ENCODE results near the gene CHRND.

The CHRND gene

GRCh38 chr2:232574674-232575403 lies 48.9 kb downstream of the CHRND start:
- TF ChIP-seq, protein P1, sequence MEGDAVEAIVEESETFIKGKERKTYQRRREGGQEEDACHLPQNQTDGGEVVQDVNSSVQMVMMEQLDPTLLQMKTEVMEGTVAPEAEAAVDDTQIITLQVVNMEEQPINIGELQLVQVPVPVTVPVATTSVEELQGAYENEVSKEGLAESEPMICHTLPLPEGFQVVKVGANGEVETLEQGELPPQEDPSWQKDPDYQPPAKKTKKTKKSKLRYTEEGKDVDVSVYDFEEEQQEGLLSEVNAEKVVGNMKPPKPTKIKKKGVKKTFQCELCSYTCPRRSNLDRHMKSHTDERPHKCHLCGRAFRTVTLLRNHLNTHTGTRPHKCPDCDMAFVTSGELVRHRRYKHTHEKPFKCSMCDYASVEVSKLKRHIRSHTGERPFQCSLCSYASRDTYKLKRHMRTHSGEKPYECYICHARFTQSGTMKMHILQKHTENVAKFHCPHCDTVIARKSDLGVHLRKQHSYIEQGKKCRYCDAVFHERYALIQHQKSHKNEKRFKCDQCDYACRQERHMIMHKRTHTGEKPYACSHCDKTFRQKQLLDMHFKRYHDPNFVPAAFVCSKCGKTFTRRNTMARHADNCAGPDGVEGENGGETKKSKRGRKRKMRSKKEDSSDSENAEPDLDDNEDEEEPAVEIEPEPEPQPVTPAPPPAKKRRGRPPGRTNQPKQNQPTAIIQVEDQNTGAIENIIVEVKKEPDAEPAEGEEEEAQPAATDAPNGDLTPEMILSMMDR (IDR thresholded peaks at IDR 0.05; ENCODE audit: low read depth, low read length, missing control alignments), result no peak
- H3K4me3 ChIP-seq (ENCODE audit: low read depth, low read length), result no peak overlapping the region
- no peak for DNase-seq (ENCODE audit: low read depth)

DNA sequence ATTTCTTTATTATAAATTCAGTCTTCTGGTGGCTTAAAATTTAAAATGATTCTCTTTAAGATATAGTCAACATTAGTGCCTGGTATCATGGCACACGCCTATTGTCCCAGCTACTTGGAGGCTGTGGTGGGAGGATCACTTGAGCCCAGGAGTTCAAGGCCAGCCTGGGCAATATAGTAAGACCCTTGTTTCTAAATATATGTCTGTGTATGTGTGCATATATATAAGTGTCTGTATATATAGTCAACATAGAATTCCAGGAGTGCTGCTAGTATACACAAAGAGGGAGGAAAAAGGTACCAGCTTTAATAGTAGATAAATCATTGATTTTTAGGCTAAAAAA lies 49.4 kb downstream of the CHRND start:
- TF ChIP-seq, protein P1 (IDR thresholded peaks at IDR 0.05; ENCODE audit: low read depth, low read length, missing control alignments), result no peak
- no peak for DNase-seq (ENCODE audit: low read depth)
- H3K4me3 ChIP-seq (ENCODE audit: low read depth, low read length), result no peak overlapping the region

DNA sequence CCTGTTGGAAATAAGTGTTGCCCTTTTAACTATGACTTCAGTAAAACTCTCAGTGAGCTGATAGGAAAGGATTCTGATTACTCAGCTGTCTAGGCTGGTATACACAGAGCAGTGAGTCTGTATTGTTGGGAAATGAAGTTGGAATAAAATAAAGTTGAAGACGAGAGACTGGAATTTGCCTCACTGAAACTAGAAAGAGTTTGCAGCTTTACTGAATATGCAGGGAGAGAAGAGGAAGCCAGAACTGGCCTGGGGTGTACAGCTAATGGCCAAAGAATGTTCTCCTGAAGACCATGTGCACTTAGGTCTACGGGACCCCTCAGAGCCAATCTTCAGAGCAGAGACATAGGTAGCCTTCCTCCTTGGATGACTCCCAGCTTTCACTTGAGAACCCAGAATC lies 51.0 kb downstream of the CHRND start:
- no peak overlapping the region for H3K4me3 ChIP-seq (ENCODE audit: low read depth, low read length)
- TF ChIP-seq, protein P1 (IDR thresholded peaks at IDR 0.05; ENCODE audit: low read depth, low read length, missing control alignments), result no peak

DNA sequence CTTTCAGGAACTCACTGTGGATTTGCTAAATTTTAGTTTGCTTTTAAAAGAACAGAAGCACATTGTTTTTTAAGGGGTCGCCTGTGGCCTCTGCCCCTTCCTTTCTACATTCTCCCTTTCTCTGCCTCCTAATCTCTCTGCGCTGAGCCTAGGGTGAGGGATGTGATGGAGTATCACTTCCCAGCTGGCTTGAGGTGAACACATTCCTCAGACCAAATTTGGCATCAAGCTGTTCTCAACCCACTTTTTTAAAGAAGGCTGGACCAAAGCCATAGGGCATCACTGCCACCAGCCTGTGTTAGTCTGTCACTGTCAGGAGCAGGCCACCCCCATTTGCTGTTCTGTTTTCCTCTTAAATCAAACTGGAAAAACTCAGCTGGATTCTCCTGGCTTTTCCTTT lies 51.9 kb downstream of the CHRND start:
- TF ChIP-seq, protein P1 (IDR thresholded peaks at IDR 0.05; ENCODE audit: low read depth, low read length, missing control alignments), result no peak
- H3K4me3 ChIP-seq (ENCODE audit: low read depth, low read length), result no peak overlapping the region
- no peak for DNase-seq (ENCODE audit: low read depth)

More for the DNA sequence above, 51.0 kb downstream of the CHRND start:
- no peak for DNase-seq (ENCODE audit: low read depth)

DNA sequence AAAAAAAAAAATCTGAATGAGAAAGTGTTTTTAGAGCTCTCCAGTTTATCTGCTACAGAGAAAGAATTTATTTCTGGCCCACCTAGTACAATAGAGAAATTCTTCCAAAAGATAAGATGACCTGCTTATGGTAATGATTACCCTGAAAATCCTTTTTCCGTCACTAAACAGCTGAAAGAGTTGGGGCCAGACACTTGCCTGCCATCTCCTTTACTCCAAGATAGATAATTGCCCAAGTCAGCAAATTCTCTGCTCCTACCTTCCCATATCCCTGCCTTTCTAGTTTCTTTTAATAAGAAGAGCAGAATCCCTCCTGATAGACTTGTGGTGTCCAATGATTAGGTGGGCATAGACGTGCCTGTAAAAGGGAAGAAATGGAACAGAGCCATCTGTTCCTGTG lies 52.7 kb downstream of the CHRND start:
- no peak overlapping the region for H3K4me3 ChIP-seq (ENCODE audit: low read depth, low read length)
- TF ChIP-seq, protein P1 (IDR thresholded peaks at IDR 0.05; ENCODE audit: low read depth, low read length, missing control alignments), result no peak
- DNase-seq (ENCODE audit: low read depth), result no peak

- DNase-seq (ENCODE audit: low read depth), result no peak
- H3K4me3 ChIP-seq (ENCODE audit: low read depth, low read length), result no peak overlapping the region
- TF ChIP-seq, protein P1 (IDR thresholded peaks at IDR 0.05; ENCODE audit: low read depth, low read length, missing control alignments), result no peak
Measured at GRCh38 chr2:232580648-232580981, 54.7 kb downstream of the CHRND start.

DNA sequence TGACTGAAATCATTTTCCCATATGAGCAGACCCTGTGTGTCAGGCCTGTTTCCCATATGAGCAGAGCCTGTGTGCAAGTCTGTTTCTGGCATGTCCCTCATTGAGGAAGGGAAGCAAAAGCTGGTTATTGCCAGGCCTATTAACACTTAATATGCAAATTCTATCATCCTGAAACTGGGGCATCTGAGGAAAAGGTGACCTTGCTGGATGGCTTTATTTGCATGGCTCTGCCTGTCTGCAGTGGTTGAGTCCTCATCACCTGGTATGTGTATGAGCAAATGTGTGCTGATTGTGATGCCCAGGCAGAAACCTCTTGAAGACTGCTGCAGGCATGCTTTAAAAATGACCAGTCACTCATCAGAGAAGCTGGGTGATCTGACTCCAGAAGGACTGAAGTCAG lies 55.8 kb downstream of the CHRND start:
- TF ChIP-seq, protein P1 (IDR thresholded peaks at IDR 0.05; ENCODE audit: low read depth, low read length, missing control alignments), result no peak
- no peak for DNase-seq (ENCODE audit: low read depth)
- H3K4me3 ChIP-seq (ENCODE audit: low read depth, low read length), result no peak overlapping the region

Data from GM12864 (cell line).